OCI-LY3 (cell line): ENCODE measurements around the gene WDHD1.

Experiments
- H2AFZ ChIP-seq: fragments of 200-600, 300-600 bp; shearing (Covaris generic); 2 replicates; pipeline ENCODE4 v1.6.0; 2014; ENCODE audit warnings: antibody characterized with exemption, low read depth, low read length
- H3K27ac ChIP-seq: fragments of 200-600, 300-600 bp; sonication (generic); 2 replicates; pipeline ENCODE4 v1.5.1; 2014; ENCODE audit warnings: mild to moderate bottlenecking, low read length, moderate library complexity, mixed read lengths
- H3K27me3 ChIP-seq: fragments of 200-600, 300-600 bp; sonication (generic); 2 replicates; pipeline ENCODE4 v1.6.1; 2014; ENCODE audit warnings: low read depth, low read length, mixed read lengths
- H3K36me3 ChIP-seq: fragments of 200-600, 300-600 bp; sonication (generic); replicated peaks from 2 replicates; pipeline ENCODE3; 2014; ENCODE audit warnings: low read depth, low read length, mixed read lengths
- H3K4me1 ChIP-seq: fragments of 300-600, 200-600 bp; sonication (generic); 2 replicates; pipeline ENCODE4 v1.6.1; 2014; ENCODE audit warnings: low read length, mixed read lengths
- H3K4me2 ChIP-seq: fragments of 200-600, 300-600 bp; sonication (generic); 2 replicates; pipeline ENCODE4 v1.6.1; 2014; ENCODE audit warnings: low read length, mixed read lengths
- H3K4me3 ChIP-seq: fragments of 300-600, 200-600 bp; sonication (generic); 2 replicates; pipeline ENCODE4 v1.5.1; 2014; ENCODE audit warnings: antibody characterized with exemption, mild to moderate bottlenecking, low read length, moderate library complexity
- H3K79me2 ChIP-seq: fragments of 300-600, 200-600 bp; shearing (Covaris generic); 2 replicates; pipeline ENCODE4 v1.6.1; 2014; ENCODE audit warnings: mild to moderate bottlenecking, low read length, mixed read lengths
- H3K9ac ChIP-seq: fragments of 300-600, 200-600 bp; shearing (Covaris generic); 2 replicates; pipeline ENCODE4 v1.6.0; 2014; ENCODE audit warnings: mild to moderate bottlenecking, low read length, moderate library complexity
- H3K9me3 ChIP-seq: fragments of 200-600, 300-600 bp; shearing (Covaris generic); 2 replicates; pipeline ENCODE4 v1.6.1; 2014; ENCODE audit warnings: low read length, mixed read lengths; ENCODE audit not compliant: insufficient read depth
- H4K20me1 ChIP-seq: fragments of 200-600, 300-600 bp; sonication (generic); 2 replicates; pipeline ENCODE4 v1.6.1; 2016; ENCODE audit warnings: low read length, mixed read lengths; ENCODE audit not compliant: insufficient read depth
- CTCF ChIP-seq: fragments of 200-600, 300-600 bp; sonication (generic); IDR thresholded peaks from 2 replicates; pipeline ENCODE4 v1.5.1; 2014; ENCODE audit warnings: antibody characterized with exemption, low read length, low read depth
- EZH2phosphoT487 ChIP-seq: fragments of 200-600 bp; shearing (Covaris generic); IDR thresholded peaks from 2 replicates; pipeline ENCODE4 v1.6.1; 2018; ENCODE audit warnings: antibody characterized with exemption, mixed run types, low read depth

Gene WDHD1

GRCh38 chr14:55005071-55005470 is 21.8 kb downstream of the WDHD1 start:
- Histone ChIP-seq H4K20me1 (no peaks in the 10 kb centered on the region), H3K36me3 (peaks cover 29% of the 10 kb centered on the region), H3K4me3 (no peak overlapping the region), H3K27me3 (no peaks in the 10 kb centered on the region), H3K9ac (no peak overlapping the region), H2AFZ (no peak overlapping the region), H3K4me1 (no peaks in the 10 kb centered on the region), H3K79me2 (no peaks in the 10 kb centered on the region), H3K27ac (no peak overlapping the region), H3K4me2 (no peak overlapping the region), H3K9me3 (no peaks in the 10 kb centered on the region)
- no peak for TF ChIP-seq CTCF
- no peak for TF ChIP-seq EZH2phosphoT487

- H2AFZ ChIP-seq: no peak overlapping the region
- peaks cover 20% of the 10 kb centered on the region for H3K36me3 ChIP-seq
- no peaks in the 10 kb centered on the region for H4K20me1 ChIP-seq
- H3K9me3 ChIP-seq: no peaks in the 10 kb centered on the region
- H3K4me3 ChIP-seq: no peak overlapping the region
- TF ChIP-seq CTCF (no peak), EZH2phosphoT487 (no peak)
- H3K79me2 ChIP-seq: no peaks in the 10 kb centered on the region
- H3K27me3 ChIP-seq: no peaks in the 10 kb centered on the region
- no peak overlapping the region for H3K9ac ChIP-seq
- no peak overlapping the region for H3K27ac ChIP-seq
- no peak overlapping the region for H3K4me2 ChIP-seq
- no peaks in the 10 kb centered on the region for H3K4me1 ChIP-seq
Measured at GRCh38 chr14:55000381-55000780, 26.5 kb downstream of the WDHD1 start.

GRCh38 chr14:54985156-54985555 is 41.7 kb downstream of the WDHD1 start:
- H3K27ac ChIP-seq: no peak overlapping the region
- no peaks in the 10 kb centered on the region for H3K27me3 ChIP-seq
- TF ChIP-seq EZH2phosphoT487 (no peak), CTCF (no peak)
- H3K4me3 ChIP-seq: no peak overlapping the region
- H2AFZ ChIP-seq: no peak overlapping the region
- H4K20me1 ChIP-seq: no peaks in the 10 kb centered on the region
- H3K9me3 ChIP-seq: no peaks in the 10 kb centered on the region
- no peak overlapping the region for H3K4me2 ChIP-seq
- no peak overlapping the region for H3K9ac ChIP-seq
- no peaks in the 10 kb centered on the region for H3K4me1 ChIP-seq
- H3K36me3 ChIP-seq: peaks cover 44% of the 10 kb centered on the region
- no peaks in the 10 kb centered on the region for H3K79me2 ChIP-seq

GRCh38 chr14:54981698-54982097 is 45.2 kb downstream of the WDHD1 start:
- peaks cover 39% of the 10 kb centered on the region for H3K36me3 ChIP-seq

More at GRCh38 chr14:54981698-54982097, 45.2 kb downstream of the WDHD1 start:
- Histone ChIP-seq H3K79me2 (no peaks in the 10 kb centered on the region), H3K27me3 (no peaks in the 10 kb centered on the region), H3K9ac (no peak overlapping the region), H4K20me1 (no peaks in the 10 kb centered on the region), H3K4me1 (no peaks in the 10 kb centered on the region), H3K4me3 (no peak overlapping the region), H3K4me2 (no peak overlapping the region), H3K27ac (no peak overlapping the region), H3K9me3 (no peaks in the 10 kb centered on the region), H2AFZ (no peak overlapping the region)
- TF ChIP-seq EZH2phosphoT487 (no peak), CTCF (no peak; the same call in 1 of the 2 replicates)
